H9 (cell line): ENCODE data around the gene PI16. TPM values are rescaled to one million over a fixed set of nuclear protein-coding genes. Genes with fewer than 3 reads are reported as not detected.

Experiments used
- DNase-seq: peaks from one replicate; pipeline ENCODE4 v3.0.0-alpha.2; 2017
- H2AFZ ChIP-seq: one replicate; pipeline ENCODE4 v1.6.1; 2013; ENCODE audit warnings: mild to moderate bottlenecking, low read length, control low read depth, moderate library complexity
- H2AK5ac ChIP-seq: 2 replicates; pipeline ENCODE4 v1.6.1; 2013; ENCODE audit warnings: low read length, control low read depth, mixed read lengths; ENCODE audit not compliant: insufficient read length
- H2BK120ac ChIP-seq: one replicate; pipeline ENCODE4 v1.6.1; 2013; ENCODE audit warnings: low read depth, mild to moderate bottlenecking, low read length, control low read depth, inconsistent platforms; ENCODE audit not compliant: poor library complexity, severe bottlenecking
- H2BK12ac ChIP-seq: 2 replicates; pipeline ENCODE4 v1.6.1; 2013; ENCODE audit warnings: low read length, control low read depth, mixed read lengths, low read depth; ENCODE audit not compliant: insufficient read length
- H2BK15ac ChIP-seq: 2 replicates; pipeline ENCODE4 v1.6.1; 2013; ENCODE audit warnings: low read depth, low read length, control low read depth
- H2BK20ac ChIP-seq: one replicate; pipeline ENCODE4 v1.6.1; 2013; ENCODE audit warnings: low read depth, mild to moderate bottlenecking, low read length, control low read depth, inconsistent platforms; ENCODE audit not compliant: poor library complexity, severe bottlenecking
- H2BK5ac ChIP-seq: 2 replicates; pipeline ENCODE4 v1.6.1; 2013; ENCODE audit warnings: low read length, control low read depth, mixed read lengths; ENCODE audit not compliant: insufficient read length
- H3K14ac ChIP-seq: 2 replicates; pipeline ENCODE4 v1.6.1; 2013; ENCODE audit warnings: low read length, control low read depth; ENCODE audit not compliant: insufficient read depth
- H3K18ac ChIP-seq: 2 replicates; pipeline ENCODE4 v1.6.1; 2013; ENCODE audit warnings: low read depth, mild to moderate bottlenecking, mixed read lengths, low read length, control low read depth; ENCODE audit not compliant: insufficient read length
- H3K23ac ChIP-seq: 2 replicates; pipeline ENCODE4 v1.6.1; 2013; ENCODE audit warnings: low read length, control low read depth, mixed read lengths, low read depth; ENCODE audit not compliant: insufficient read length
- H3K23me2 ChIP-seq: 2 replicates; pipeline ENCODE4 v1.6.1; 2013; ENCODE audit warnings: low read depth, mild to moderate bottlenecking, mixed read lengths, low read length, control low read depth; ENCODE audit not compliant: insufficient read length, poor library complexity, severe bottlenecking
- H3K27ac ChIP-seq: 2 replicates; pipeline ENCODE4 v1.5.1; 2013; ENCODE audit warnings: low read length, control low read depth, mixed read lengths, low read depth; ENCODE audit not compliant: insufficient read length
- H3K27me3 ChIP-seq: 2 replicates; pipeline ENCODE4 v1.6.1; 2013; ENCODE audit warnings: low read length, control low read depth, inconsistent platforms; ENCODE audit not compliant: insufficient read depth
- H3K4ac ChIP-seq: 2 replicates; pipeline ENCODE4 v1.6.1; 2013; ENCODE audit warnings: low read depth, mild to moderate bottlenecking, control low read depth, inconsistent platforms, low read length, moderate library complexity
- H3K4me1 ChIP-seq: 2 replicates; pipeline ENCODE4 v1.6.1; 2013; ENCODE audit warnings: low read length, control low read depth, inconsistent platforms; ENCODE audit not compliant: insufficient read depth
- H3K4me2 ChIP-seq: 2 replicates; pipeline ENCODE4 v1.6.1; 2013; ENCODE audit warnings: low read length, control low read depth, mixed read lengths; ENCODE audit not compliant: insufficient read length, insufficient read depth
- H3K56ac ChIP-seq: 2 replicates; pipeline ENCODE4 v1.6.1; 2013; ENCODE audit warnings: low read depth, mild to moderate bottlenecking, mixed read lengths, low read length, control low read depth; ENCODE audit not compliant: insufficient read length
- H3K79me1 ChIP-seq: 2 replicates; pipeline ENCODE4 v1.6.1; 2013; ENCODE audit warnings: low read depth, mild to moderate bottlenecking, moderate library complexity, low read length, control low read depth, inconsistent platforms; ENCODE audit not compliant: insufficient read depth, poor library complexity, severe bottlenecking
- H3K79me2 ChIP-seq: 2 replicates; pipeline ENCODE4 v1.6.1; 2013; ENCODE audit warnings: low read length, control low read depth, inconsistent platforms; ENCODE audit not compliant: insufficient read depth
- H3K9ac ChIP-seq: 2 replicates; pipeline ENCODE4 v1.6.1; 2013; ENCODE audit warnings: low read length, control low read depth, mixed read lengths; ENCODE audit not compliant: insufficient read length; ENCODE audit errors: extremely low read depth
- H3K9me3 ChIP-seq: one replicate; pipeline ENCODE4 v1.6.1; 2013; ENCODE audit warnings: low read depth, low read length, inconsistent platforms; ENCODE audit not compliant: control insufficient read depth
- H3T11ph ChIP-seq: one replicate; pipeline ENCODE4 v1.6.1; 2013; ENCODE audit warnings: mild to moderate bottlenecking, low read length, control low read depth, inconsistent platforms
- H4K20me1 ChIP-seq: one replicate; pipeline ENCODE4 v1.6.1; 2013; ENCODE audit not compliant: control insufficient read depth, insufficient read length, insufficient read depth
- H4K5ac ChIP-seq: 2 replicates; pipeline ENCODE4 v1.6.1; 2013; ENCODE audit warnings: low read depth, mild to moderate bottlenecking, mixed read lengths, low read length, control low read depth; ENCODE audit not compliant: insufficient read length
- H4K8ac ChIP-seq: replicated peaks from 2 replicates; pipeline ENCODE4 v1.6.1; 2013; ENCODE audit warnings: low read length, control low read depth, mixed read lengths, low read depth; ENCODE audit not compliant: insufficient read length
- H4K91ac ChIP-seq: 2 replicates; pipeline ENCODE4 v1.6.1; 2013; ENCODE audit warnings: low read depth, mild to moderate bottlenecking, moderate library complexity, mixed read lengths, low read length, control low read depth; ENCODE audit not compliant: insufficient read length
- H3K27ac Mint-ChIP-seq, 3 experiments: 2 replicates in 2 of 3; 3 replicates in 1 of 3; pipeline ENCODE4 v1.8.0; 2020 to 2021; ENCODE audit warnings: mixed read lengths in 3 of 3, mild to moderate bottlenecking in 1 of 3, moderate library complexity in 1 of 3
- H3K27me3 Mint-ChIP-seq: 2 replicates; pipeline ENCODE4 v1.8.0; 2021; ENCODE audit warnings: low read depth, mild to moderate bottlenecking, moderate library complexity, mixed read lengths
- H3K36me3 Mint-ChIP-seq, 3 experiments: 2 replicates in 2 of 3; 3 replicates in 1 of 3; pipeline ENCODE4 v1.8.0; 2020 to 2021; ENCODE audit warnings: low read depth in 3 of 3, mixed read lengths in 3 of 3; ENCODE audit not compliant: insufficient read depth in 1 of 3
- H3K4me1 Mint-ChIP-seq, 2 experiments: 2 replicates each; pipeline ENCODE4 v1.8.0; 2020; ENCODE audit warnings: mixed read lengths in 2 of 2
- H3K4me3 Mint-ChIP-seq, 2 experiments: 2 replicates in 1 of 2; 3 replicates in 1 of 2; pipeline ENCODE4 v1.8.0; 2020 to 2021; ENCODE audit warnings: mild to moderate bottlenecking in 2 of 2, mixed read lengths in 2 of 2, moderate library complexity in 1 of 2
- H3K9me3 Mint-ChIP-seq, 2 experiments: 2 replicates in 1 of 2; 3 replicates in 1 of 2; pipeline ENCODE4 v1.8.0; 2020; ENCODE audit warnings: mild to moderate bottlenecking in 2 of 2, mixed read lengths in 2 of 2, moderate library complexity in 1 of 2
- WGBS: extraction: QIAGEN DNeasy Blood & Tissue Kit; methylation state at CpG from one replicate; pipeline ENCODE4 v1.1.7; 2013; ENCODE audit warnings: missing lambda C conversion rate, low lambda C conversion rate, mixed read lengths; ENCODE audit not compliant: insufficient read length; ENCODE audit errors: extremely low coverage; 5-methylcytosine and 5-hydroxymethylcytosine counted together
- total RNA-seq: library from RNA; stranded (reverse); gene quantifications from 2 replicates; pipeline ENCODE4 v1.2.1, GENCODE V29; 2021
- TF ChIP-seq, protein P1 (sequence below): fragments of 200-600 bp; sonication (generic); conservative IDR thresholded peaks from 3 replicates; pipeline ENCODE4 v1.8.0; 2021; ENCODE audit warnings: antibody characterized with exemption, mild to moderate bottlenecking

Gene PI16
- total RNA-seq, 1 experiment from 2014 or later, result not detected

GRCh38 chr6:36973647-36974046 lies 19.1 kb downstream of the PI16 start:
- Mint-ChIP-seq H3K4me1 (peaks cover 2 to 3% of the 10 kb centered on the region in 2 experiments; a peak in 1 of 4 replicates), H3K9me3 (no peaks in the 10 kb centered on the region), H3K4me3 (no peak overlapping the region), H3K27me3 (no peaks in the 10 kb centered on the region), H3K36me3 (peaks cover 60 to 99% (median 96%) of the 10 kb centered on the region in 3 experiments), H3K27ac (no peak overlapping the region)
- no peak overlapping the region for H2AK5ac ChIP-seq
- H3K4me1 ChIP-seq, result no peaks in the 10 kb centered on the region
- no peak overlapping the region for H3K14ac ChIP-seq
- peaks cover 3% of the 10 kb centered on the region for H3K79me1 ChIP-seq
- H2BK5ac ChIP-seq, result no peak overlapping the region
- no peak overlapping the region for H2BK15ac ChIP-seq
- no peak overlapping the region for H3K4me2 ChIP-seq
- no peak overlapping the region for H3K4ac ChIP-seq
- H4K20me1 ChIP-seq, result no peaks in the 10 kb centered on the region
- no peaks in the 10 kb centered on the region for H3K79me2 ChIP-seq
- H4K5ac ChIP-seq, result no peak overlapping the region
- no peaks in the 10 kb centered on the region for H3K9me3 ChIP-seq
- WGBS, result no CpG with 5 or more reads among the region's 4 CpGs
- H4K8ac ChIP-seq, result no peak overlapping the region
- no peak overlapping the region for H2BK12ac ChIP-seq
- H4K91ac ChIP-seq, result no peak overlapping the region
- no peaks in the 10 kb centered on the region for H3K23me2 ChIP-seq
- H3T11ph ChIP-seq, result no peak overlapping the region
- H3K27me3 ChIP-seq, result no peaks in the 10 kb centered on the region
- no peak overlapping the region for H2BK120ac ChIP-seq
- H2AFZ ChIP-seq, result no peak overlapping the region
- no peak overlapping the region for H2BK20ac ChIP-seq
- H3K9ac ChIP-seq, result no peak overlapping the region
- TF ChIP-seq, protein P1, sequence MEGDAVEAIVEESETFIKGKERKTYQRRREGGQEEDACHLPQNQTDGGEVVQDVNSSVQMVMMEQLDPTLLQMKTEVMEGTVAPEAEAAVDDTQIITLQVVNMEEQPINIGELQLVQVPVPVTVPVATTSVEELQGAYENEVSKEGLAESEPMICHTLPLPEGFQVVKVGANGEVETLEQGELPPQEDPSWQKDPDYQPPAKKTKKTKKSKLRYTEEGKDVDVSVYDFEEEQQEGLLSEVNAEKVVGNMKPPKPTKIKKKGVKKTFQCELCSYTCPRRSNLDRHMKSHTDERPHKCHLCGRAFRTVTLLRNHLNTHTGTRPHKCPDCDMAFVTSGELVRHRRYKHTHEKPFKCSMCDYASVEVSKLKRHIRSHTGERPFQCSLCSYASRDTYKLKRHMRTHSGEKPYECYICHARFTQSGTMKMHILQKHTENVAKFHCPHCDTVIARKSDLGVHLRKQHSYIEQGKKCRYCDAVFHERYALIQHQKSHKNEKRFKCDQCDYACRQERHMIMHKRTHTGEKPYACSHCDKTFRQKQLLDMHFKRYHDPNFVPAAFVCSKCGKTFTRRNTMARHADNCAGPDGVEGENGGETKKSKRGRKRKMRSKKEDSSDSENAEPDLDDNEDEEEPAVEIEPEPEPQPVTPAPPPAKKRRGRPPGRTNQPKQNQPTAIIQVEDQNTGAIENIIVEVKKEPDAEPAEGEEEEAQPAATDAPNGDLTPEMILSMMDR, result no peak
- no peak overlapping the region for H3K56ac ChIP-seq
- H3K18ac ChIP-seq, result no peak overlapping the region
- no peak overlapping the region for H3K23ac ChIP-seq
- H3K27ac ChIP-seq, result no peak overlapping the region
- DNase-seq, result no peak
